Hepatocyte (in vitro differentiated cells): Measurements from ENCODE around the gene ACOX2.

Experiments
- EZH2 ChIP-seq: fragments of 200-600 bp; sonication (generic); IDR thresholded peaks from 2 replicates; pipeline ENCODE4 v1.6.1; 2016; ENCODE audit warnings: antibody characterized with exemption, mild to moderate bottlenecking, borderline replicate concordance
- EZH2phosphoT487 ChIP-seq: fragments of 200-600 bp; sonication (generic); IDR thresholded peaks from one replicate; pipeline ENCODE4 v1.6.1; 2018; ENCODE audit warnings: antibody characterized with exemption, mild to moderate bottlenecking, low read depth, moderate library complexity; ENCODE audit not compliant: unreplicated experiment, severe bottlenecking
- TF ChIP-seq, protein P1 (sequence below): fragments of 200-600 bp; sonication (generic); IDR thresholded peaks from 2 replicates; pipeline ENCODE4 v1.5.1; 2016; ENCODE audit warnings: antibody characterized with exemption, mild to moderate bottlenecking; ENCODE audit not compliant: poor library complexity

DNA sequence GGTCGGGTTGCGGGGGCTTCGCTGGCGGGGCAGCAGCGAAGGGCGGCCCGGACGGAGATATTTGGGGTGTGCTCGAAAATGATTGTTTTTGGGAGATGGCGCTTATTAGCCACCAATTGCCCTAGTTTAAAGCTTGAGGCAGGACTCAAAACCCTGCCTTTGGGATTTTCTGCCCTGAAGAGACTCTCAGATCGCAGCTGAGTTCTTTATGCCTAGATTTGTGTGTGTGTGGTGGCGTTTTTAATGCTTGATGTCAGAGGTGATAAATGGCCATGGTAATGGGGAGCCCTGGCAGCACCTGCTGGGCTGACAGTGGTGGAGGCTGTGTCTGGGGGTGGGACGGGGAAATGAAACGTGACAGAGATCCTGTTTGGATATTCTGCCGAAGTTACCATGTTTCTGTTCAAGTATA, 44.5 kb downstream of the ACOX2 start:
- TF ChIP-seq, protein P1, sequence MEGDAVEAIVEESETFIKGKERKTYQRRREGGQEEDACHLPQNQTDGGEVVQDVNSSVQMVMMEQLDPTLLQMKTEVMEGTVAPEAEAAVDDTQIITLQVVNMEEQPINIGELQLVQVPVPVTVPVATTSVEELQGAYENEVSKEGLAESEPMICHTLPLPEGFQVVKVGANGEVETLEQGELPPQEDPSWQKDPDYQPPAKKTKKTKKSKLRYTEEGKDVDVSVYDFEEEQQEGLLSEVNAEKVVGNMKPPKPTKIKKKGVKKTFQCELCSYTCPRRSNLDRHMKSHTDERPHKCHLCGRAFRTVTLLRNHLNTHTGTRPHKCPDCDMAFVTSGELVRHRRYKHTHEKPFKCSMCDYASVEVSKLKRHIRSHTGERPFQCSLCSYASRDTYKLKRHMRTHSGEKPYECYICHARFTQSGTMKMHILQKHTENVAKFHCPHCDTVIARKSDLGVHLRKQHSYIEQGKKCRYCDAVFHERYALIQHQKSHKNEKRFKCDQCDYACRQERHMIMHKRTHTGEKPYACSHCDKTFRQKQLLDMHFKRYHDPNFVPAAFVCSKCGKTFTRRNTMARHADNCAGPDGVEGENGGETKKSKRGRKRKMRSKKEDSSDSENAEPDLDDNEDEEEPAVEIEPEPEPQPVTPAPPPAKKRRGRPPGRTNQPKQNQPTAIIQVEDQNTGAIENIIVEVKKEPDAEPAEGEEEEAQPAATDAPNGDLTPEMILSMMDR = no peak
- TF ChIP-seq EZH2phosphoT487 (no peak), EZH2 (no peak)
